DND-41 (cell line): ENCODE data around the gene NIP7.

Experiments used
- CTCF ChIP-seq: IDR thresholded peaks from 2 replicates; pipeline ENCODE4 v1.5.1; 2012; ENCODE audit warnings: borderline replicate concordance, low read length, moderate library complexity, mild to moderate bottlenecking; ENCODE audit not compliant: poor library complexity, severe bottlenecking; ENCODE audit errors: extremely low read depth
- EZH2 ChIP-seq: IDR thresholded peaks from 3 replicates; pipeline ENCODE4 v1.6.1; 2012; ENCODE audit warnings: borderline replicate concordance, low read depth, mild to moderate bottlenecking, moderate library complexity, low read length, inconsistent platforms; ENCODE audit not compliant: severe bottlenecking

- no peak for TF ChIP-seq EZH2
- no peak for TF ChIP-seq CTCF
These were observed 32.0 kb downstream of the NIP7 start for GRCh38 chr16:69371564-69371963.
